Neuron (in vitro differentiated cells): Measurements from ENCODE around the gene PBX4.

Source experiments
- H2AFZ ChIP-seq: one replicate; pipeline ENCODE4 v1.6.1; 2013; ENCODE audit warnings: low read depth, mild to moderate bottlenecking, inconsistent platforms, low read length, moderate library complexity
- H3K27me3 ChIP-seq: one replicate; pipeline ENCODE4 v1.6.1; 2013; ENCODE audit warnings: low read length; ENCODE audit not compliant: insufficient read depth
- H3K36me3 ChIP-seq: one replicate; pipeline ENCODE4 v1.6.1; 2013; ENCODE audit warnings: low read length; ENCODE audit not compliant: insufficient read depth
- H3K4me1 ChIP-seq: one replicate; pipeline ENCODE4 v1.6.1; 2013; ENCODE audit warnings: low read length; ENCODE audit not compliant: insufficient read depth
- H3K4me3 ChIP-seq: 2 replicates; pipeline ENCODE4 v1.5.1; 2013; ENCODE audit warnings: mild to moderate bottlenecking, low read length, moderate library complexity
- H3K9me3 ChIP-seq: one replicate; pipeline ENCODE4 v1.6.1; 2013; ENCODE audit warnings: low read length

PBX4 gene

DNA sequence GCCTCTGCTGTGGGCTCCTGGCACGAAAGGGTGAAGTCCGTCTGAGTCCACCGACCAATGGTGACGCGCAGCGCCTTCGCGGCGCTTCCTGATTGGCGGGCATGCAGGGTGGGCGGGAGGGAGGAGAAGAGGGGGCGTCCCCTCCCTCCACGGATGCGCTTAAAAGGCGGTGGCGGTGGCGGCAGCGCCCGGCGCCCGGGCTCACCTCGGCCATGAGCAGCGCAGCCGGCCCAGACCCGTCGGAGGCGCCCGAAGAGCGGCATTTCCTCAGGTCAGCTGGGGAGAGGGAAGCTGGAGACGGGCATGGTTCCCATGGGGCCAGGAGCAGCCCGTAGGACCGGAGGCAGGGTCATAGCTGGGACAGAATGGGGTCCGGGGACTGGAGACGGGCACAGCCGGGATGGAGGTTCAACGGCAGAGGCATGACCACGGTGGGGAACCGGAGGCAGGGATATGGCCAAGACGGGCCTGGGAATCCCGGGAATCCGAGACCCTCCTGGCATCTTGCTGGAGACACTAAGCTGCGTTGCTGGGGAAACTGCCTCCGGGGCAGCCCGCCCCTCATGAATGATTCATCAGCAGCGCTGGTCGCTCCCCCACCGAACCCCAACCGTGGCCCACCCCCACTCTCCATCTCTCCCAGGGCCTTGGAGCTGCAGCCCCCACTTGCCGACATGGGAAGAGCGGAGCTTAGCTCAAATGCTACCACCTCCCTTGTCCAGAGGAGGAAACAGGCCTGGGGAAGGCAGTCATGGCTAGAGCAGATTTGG is 89.6 kb downstream of the PBX4 start, which contains the start of gene YJEFN3:
Gene YJEFN3, plus strand, starts transcription at position 191 of the 770 bp plus-strand sequence. Its CDS starts 22 bp downstream, at position 213.
- Histone ChIP-seq H3K36me3 (peaks cover 48% of the 10 kb centered on the region), H3K4me1 (peaks cover 16% of the 10 kb centered on the region)

DNA sequence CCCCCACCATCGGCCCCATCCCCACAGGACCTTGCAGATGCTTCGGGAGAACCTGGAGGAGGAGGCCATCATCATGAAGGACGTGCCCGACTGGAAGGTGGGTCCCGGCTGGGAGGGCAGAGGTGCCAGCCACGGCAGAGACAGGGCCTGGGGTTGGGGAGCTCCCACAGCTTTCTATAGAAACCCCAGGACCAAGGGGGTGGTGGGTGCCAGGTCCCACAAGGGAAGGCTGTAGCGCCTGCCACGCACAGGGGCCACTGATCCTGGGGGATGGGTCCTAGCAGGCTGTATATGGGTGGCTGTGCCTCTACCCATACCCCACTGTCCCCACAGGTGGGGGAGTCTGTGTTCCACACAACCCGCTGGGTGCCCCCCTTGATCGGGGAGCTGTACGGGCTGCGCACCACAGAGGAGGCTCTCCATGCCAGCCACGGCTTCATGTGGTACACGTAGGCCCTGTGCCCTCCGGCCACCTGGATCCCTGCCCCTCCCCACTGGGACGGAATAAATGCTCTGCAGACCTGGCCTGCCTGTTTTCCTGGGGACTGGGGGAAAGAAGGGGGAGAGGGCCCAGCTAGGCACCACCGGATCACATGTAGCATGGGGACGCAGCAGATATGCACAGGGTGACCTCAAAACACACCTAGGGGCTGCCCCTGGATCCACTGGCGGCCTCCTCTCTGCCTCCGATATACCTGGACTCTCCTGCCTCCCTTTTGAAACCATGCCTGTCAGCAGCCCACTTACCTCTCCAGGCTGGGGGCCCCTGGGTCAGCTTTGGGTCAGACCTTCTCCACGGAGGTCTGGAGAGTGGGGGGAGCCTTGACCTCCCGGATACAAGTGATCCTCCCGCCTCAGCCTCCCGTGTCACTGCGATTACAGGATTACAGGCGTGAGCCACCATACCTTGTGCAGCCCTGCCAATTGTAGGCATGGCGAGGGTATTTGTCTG is 90.5 kb downstream of the PBX4 start:
- Histone ChIP-seq H3K9me3 (no peaks in the 10 kb centered on the region), H2AFZ (no peak overlapping the region), H3K4me1 (peaks cover 16% of the 10 kb centered on the region), H3K36me3 (peaks cover 55% of the 10 kb centered on the region), H3K27me3 (no peaks in the 10 kb centered on the region), H3K4me3 (no peak overlapping the region)

More for the DNA sequence above, 89.6 kb downstream of the PBX4 start, which contains the start of gene YJEFN3:
- Histone ChIP-seq H3K4me3 (no peak within 1 kb of the TSS), H3K27me3 (no peaks in the 10 kb centered on the region), H2AFZ (no peak within 1 kb of the TSS), H3K9me3 (no peaks in the 10 kb centered on the region)

DNA sequence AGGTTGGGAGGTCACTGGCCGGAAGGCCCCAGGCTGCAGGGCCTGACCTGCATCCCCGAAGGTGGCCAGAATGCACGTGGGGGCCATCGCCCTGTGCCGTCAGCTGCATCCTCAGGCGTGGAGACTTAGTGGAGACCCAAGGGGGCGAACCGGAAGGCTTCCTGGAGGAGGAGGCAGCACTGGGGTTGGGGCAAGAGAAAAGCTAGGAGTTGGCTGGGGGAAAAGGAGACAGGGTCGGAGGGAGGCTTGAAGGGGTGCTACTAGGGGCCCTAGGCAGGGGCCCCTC is 91.2 kb downstream of the PBX4 start:
- no peaks in the 10 kb centered on the region for H3K9me3 ChIP-seq
- no peak overlapping the region for H3K4me3 ChIP-seq
- H3K27me3 ChIP-seq: no peaks in the 10 kb centered on the region
- peaks cover 16% of the 10 kb centered on the region for H3K4me1 ChIP-seq
- H3K36me3 ChIP-seq: peaks cover 58% of the 10 kb centered on the region
- no peak overlapping the region for H2AFZ ChIP-seq

DNA sequence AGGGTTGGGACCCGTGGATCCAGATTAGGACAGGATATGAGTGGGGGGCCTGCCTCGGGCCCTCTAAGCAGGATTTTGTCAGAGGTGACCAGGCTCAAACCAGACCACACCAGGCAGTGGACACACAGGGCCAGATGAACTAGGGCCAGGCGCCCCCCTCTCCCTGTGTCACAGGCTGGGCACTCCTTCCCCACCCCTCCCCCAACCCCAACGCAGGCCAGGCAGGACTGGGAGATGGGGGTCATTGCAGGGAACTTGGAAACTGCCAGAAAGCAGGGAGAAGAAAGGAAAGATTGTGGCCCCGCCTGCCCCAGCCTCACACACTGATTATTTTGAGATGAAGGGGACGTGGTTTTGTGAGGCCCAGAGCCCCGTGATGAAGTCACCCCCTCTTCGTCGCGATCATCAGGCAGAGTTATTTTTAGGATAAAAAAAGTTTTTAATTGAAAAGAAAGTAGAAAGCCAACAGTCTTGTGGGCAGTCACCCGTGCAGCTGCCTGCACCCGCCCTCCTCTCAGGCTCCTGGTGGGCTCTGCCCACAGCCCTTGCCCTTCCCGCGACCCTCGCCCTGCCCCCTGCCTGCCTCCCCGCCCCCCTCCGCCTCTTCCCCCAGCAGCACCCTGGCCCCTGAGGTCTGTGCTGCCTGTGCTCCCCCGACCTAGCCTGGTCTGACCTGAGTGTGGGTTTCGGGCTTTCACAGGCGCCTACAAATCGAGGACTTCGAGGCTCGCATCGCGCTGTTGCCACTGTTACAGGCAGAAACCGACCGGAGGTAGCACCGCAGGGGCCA is 91.7 kb downstream of the PBX4 start:
- Histone ChIP-seq H3K9me3 (no peaks in the 10 kb centered on the region), H3K4me3 (no peak overlapping the region), H3K27me3 (no peaks in the 10 kb centered on the region), H2AFZ (no peak overlapping the region), H3K36me3 (peaks cover 55% of the 10 kb centered on the region), H3K4me1 (peaks cover 16% of the 10 kb centered on the region)

DNA sequence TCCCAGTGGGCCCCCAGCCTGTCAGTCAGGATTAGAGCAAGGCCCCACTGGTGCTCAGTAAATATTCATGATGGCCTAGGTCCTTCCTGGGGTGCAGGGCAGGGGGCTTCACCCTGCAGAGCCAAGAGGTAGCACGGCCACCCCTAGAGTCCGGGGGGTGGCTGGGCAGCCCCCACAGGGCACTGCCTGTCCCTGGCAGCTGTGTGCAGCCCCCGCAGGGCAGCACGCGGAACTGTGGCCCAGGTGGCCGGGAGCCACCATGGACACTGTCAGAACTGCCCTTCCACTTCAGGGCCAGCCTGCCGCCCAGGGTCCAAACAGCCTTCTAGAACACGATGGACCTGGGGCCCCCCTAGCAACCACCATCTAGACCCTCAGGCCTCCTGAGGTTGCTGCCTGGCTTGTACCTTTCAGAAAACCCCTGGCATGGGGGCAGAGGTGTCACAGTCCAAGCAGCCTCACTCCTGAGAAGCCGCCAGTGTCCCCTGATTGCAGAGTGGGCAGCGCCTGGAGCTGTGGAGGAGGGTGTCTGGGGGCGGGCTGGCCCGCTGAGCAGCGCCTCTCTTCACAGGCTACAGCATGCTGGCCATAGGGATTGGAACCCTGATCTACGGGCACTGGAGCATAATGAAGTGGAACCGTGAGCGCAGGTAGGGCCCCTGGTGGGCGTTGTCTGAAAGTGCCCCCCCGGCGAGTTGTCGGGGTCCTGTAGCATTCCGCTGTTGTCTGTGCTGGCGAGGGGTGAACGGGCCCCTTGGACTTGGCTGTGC is 92.7 kb downstream of the PBX4 start:
- Histone ChIP-seq H3K9me3 (no peaks in the 10 kb centered on the region), H3K4me3 (no peak overlapping the region), H3K27me3 (no peaks in the 10 kb centered on the region), H3K36me3 (peaks cover 53% of the 10 kb centered on the region), H2AFZ (no peak overlapping the region), H3K4me1 (peaks cover 16% of the 10 kb centered on the region)

DNA sequence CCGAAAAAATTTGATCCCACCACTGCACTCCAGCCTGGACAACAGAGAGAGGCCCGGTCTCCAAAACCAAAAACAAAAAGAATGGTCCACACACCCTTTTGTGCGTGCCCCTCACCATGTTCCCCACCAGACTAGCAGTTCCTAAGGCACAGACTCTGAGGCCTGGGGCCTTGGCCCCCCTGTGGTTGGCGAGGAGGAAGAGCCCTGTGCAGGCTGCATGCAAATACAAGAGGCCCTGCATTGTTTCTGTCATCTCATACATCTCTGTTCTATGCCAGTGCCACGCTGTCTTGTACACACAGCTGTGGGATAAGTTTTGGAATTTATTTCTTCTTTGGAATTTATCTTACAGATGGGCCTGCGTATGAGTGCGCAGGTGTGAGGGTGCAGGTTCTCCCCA is 94.4 kb downstream of the PBX4 start:
- H3K4me1 ChIP-seq: peaks cover 16% of the 10 kb centered on the region
- H3K9me3 ChIP-seq: peaks cover 3% of the 10 kb centered on the region
- H3K4me3 ChIP-seq: no peak overlapping the region
- H2AFZ ChIP-seq: no peak overlapping the region
- peaks cover 60% of the 10 kb centered on the region for H3K36me3 ChIP-seq
- no peaks in the 10 kb centered on the region for H3K27me3 ChIP-seq

DNA sequence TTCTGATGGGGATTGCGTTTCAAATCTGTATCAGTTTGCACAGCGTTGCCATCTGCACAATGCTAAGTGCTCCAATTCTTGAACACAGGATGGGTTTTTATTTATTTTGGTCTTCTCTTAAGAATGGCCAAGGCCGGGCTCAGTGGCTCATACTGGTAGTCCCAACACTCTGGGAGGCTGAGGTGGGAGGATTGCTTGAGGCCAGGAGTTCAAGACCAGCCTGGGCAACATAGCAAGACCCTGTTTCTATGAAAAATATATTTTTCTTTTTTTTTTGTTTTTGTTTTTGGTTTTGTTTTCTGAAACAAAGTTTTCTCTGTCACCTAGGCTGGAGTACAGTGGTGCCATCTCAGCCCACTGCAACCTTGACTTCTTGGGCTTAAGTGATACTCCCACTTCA is 95.3 kb downstream of the PBX4 start:
- peaks cover 54% of the 10 kb centered on the region for H3K36me3 ChIP-seq
- no peaks in the 10 kb centered on the region for H3K27me3 ChIP-seq
- no peak overlapping the region for H3K4me3 ChIP-seq
- H3K9me3 ChIP-seq: peaks cover 3% of the 10 kb centered on the region
- H3K4me1 ChIP-seq: peaks cover 16% of the 10 kb centered on the region
- no peak overlapping the region for H2AFZ ChIP-seq

DNA sequence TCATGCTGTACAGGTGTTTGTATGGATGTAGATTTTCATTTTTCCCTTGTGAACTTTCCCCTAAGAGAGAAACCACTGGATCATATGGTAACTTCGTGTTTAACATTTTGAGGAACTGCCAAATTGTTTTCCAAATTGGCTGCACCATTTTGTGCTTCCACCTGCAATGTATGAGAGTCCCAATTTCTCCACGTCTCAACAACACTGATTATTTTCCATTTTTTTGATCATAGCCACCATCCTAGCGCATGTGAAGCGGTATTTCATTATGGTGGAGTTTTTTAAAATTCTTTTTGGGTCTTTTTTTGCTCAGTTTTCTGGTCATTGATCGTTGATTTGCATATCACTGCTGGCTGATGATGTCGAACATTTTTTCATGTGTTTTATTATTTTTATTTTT is 97.5 kb downstream of the PBX4 start:
- no peaks in the 10 kb centered on the region for H3K27me3 ChIP-seq
- no peak overlapping the region for H3K4me3 ChIP-seq
- peaks cover 42% of the 10 kb centered on the region for H3K36me3 ChIP-seq
- peaks cover 13% of the 10 kb centered on the region for H3K4me1 ChIP-seq
- H2AFZ ChIP-seq: no peak overlapping the region
- H3K9me3 ChIP-seq: peaks cover 3% of the 10 kb centered on the region

DNA sequence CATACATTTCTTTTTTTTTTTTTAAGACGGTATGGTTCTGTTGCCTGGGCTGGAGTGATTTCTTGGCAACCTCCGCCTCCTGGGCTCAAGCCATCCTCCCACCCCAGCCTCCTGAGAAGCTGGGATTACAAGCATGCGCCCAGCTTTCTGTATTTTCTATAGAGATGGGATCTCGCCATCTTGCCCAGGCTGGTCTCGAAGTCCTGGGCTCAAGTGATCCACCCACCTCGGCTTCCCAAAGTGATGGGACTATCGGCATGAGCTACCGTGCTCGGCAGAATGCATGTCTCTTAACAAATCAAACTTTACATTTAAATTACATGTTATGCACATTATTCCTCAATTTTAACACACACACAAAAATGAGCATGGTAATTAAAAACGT is 101.3 kb downstream of the PBX4 start:
- Histone ChIP-seq H2AFZ (no peak overlapping the region), H3K27me3 (no peaks in the 10 kb centered on the region), H3K4me3 (peak overlapping the region; percentile 94), H3K4me1 (peaks cover 12% of the 10 kb centered on the region), H3K36me3 (peaks cover 23% of the 10 kb centered on the region), H3K9me3 (peaks cover 6% of the 10 kb centered on the region)

DNA sequence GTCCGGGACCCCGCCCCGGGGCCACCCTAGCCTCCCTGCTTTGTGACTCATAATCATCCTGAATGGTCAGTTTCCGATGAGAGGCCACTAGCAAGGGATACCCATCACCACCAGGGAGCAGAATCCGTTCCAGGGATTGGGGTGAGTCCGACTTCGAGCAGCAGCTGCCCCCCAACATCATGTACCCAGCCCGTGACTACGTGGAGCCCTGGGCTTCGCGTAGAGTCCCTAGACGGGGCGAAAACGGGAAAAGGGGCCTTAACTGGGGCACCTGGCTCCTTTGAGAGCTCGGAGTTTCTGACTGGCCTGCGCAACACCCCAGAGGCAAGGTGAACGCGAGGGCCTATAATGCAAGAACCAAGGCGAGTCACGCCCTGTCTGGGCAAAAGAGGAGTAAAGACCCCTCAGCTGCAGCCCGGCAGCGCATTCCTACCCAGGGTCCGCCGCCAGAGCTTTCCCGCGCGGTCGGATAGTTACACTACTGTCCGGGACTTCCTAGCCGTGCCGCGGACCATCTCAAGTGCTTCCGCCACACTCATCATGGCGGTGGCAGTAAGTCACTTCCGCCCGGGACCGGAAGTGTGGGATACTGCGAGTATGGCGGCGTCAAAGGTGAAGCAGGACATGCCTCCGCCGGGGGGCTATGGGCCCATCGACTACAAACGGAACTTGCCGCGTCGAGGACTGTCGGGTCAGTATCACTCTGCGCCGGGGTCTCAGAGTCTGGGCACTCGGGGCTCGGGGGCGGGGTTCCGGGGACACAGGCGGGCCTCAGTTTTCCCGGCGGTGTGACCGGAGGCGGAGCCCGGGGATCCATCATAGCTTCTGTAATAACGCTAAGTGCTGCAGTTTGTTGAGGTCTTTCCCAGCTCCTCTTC is 102.6 kb downstream of the PBX4 start, which contains the start of gene NDUFA13:
Gene NDUFA13, plus strand, starts transcription at position 584 of the 878 bp plus-strand sequence. Its CDS starts 14 bp downstream, at position 598.
- Histone ChIP-seq H3K36me3 (peaks cover 21% of the 10 kb centered on the region), H3K27me3 (no peaks in the 10 kb centered on the region), H3K4me1 (peaks cover 12% of the 10 kb centered on the region), H3K4me3 (peak within 1 kb of the TSS; percentile 94), H2AFZ (peak within 1 kb of the TSS; percentile 75), H3K9me3 (peaks cover 6% of the 10 kb centered on the region)

DNA sequence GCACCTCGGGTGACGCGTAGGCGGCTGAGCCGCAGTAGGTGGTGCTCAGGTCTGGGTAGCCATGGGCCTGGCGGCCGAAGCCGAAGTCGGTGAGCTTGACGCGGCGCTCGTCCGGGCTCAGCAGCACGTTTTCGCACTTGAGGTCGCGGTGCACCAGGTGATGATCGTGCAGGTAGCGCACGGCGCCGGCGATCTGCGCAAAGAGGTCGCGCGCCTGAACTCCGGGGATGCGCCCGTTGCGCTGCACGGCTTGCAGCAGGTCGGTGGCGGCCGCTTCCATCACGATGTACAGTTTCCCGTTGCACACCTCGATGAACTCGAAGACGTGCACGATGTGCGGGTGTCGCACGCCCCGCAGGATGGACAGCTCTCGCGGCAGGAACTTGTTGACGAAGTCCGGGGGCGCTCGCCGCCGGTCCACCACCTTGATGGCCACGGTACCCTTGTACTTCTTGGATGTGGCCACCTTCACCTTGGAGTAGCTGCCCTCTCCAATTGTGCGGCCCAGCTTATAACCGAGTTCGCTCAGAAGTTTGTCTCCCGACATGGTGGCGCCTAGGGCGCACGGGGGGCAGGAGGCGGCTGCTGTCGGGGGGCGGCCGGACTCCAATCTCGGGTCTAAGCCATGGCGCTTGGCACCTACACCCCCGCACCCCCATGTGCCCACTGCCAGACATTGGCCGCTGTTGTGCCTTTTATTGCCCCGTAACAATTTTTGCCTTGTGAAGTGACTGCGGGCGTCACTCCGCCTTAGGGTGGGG is 103.4 kb downstream of the PBX4 start, which contains the start of gene TSSK6:
Gene TSSK6, minus strand, starts transcription at position 668 of the 761 bp plus-strand sequence. Its CDS starts 121 bp downstream, at position 547.
- H3K36me3 ChIP-seq: peaks cover 15% of the 10 kb centered on the region
- H3K27me3 ChIP-seq: no peaks in the 10 kb centered on the region
- H2AFZ ChIP-seq: peak within 1 kb of the TSS; percentile 75
- H3K9me3 ChIP-seq: peaks cover 6% of the 10 kb centered on the region
- H3K4me1 ChIP-seq: peaks cover 12% of the 10 kb centered on the region
- H3K4me3 ChIP-seq: peak within 1 kb of the TSS; percentile 94
